GM21423 (cell line): Measurements from ENCODE around the gene CNTNAP2.
"Not testable (repeated sequence)": the region's sequence is repeated elsewhere in the genome, so short reads cannot be mapped to it uniquely, and the experiment has no call there.

Source experiments
- ATAC-seq: cut with Tn5 transposase; IDR thresholded peaks from one replicate; pipeline ENCODE4 v1.9.1; 2021; ENCODE audit warnings: mild to moderate bottlenecking, moderate library complexity; ENCODE audit not compliant: unreplicated experiment

The CNTNAP2 gene

GRCh38 chr7:146146831-146147486 lies 30.4 kb downstream of the CNTNAP2 start:
- ATAC-seq = no peak

- no peak for ATAC-seq
These were observed 33.6 kb downstream of the CNTNAP2 start for GRCh38 chr7:146150153-146150552.

GRCh38 chr7:146172112-146172511 lies 55.5 kb downstream of the CNTNAP2 start:
- ATAC-seq = no peak

- ATAC-seq = no peak
These were observed 59.1 kb downstream of the CNTNAP2 start for GRCh38 chr7:146175716-146176115.

GRCh38 chr7:146176860-146177259 lies 60.3 kb downstream of the CNTNAP2 start:
- ATAC-seq = no peak

- ATAC-seq = no peak
These were observed 60.7 kb downstream of the CNTNAP2 start for GRCh38 chr7:146177301-146177700.

GRCh38 chr7:146185844-146186243 lies 69.2 kb downstream of the CNTNAP2 start:
- ATAC-seq = no peak

- not testable (repeated sequence) for ATAC-seq
These were observed 74.8 kb downstream of the CNTNAP2 start for GRCh38 chr7:146191428-146191827.

GRCh38 chr7:146201945-146202344 lies 85.3 kb downstream of the CNTNAP2 start:
- ATAC-seq = no peak

- ATAC-seq = no peak
These were observed 89.7 kb downstream of the CNTNAP2 start for GRCh38 chr7:146206270-146206669.

GRCh38 chr7:146208492-146208891 lies 91.9 kb downstream of the CNTNAP2 start:
- no peak for ATAC-seq

- no peak for ATAC-seq
These were observed 98.2 kb downstream of the CNTNAP2 start for GRCh38 chr7:146214842-146215241.

GRCh38 chr7:146216396-146217041 lies 99.9 kb downstream of the CNTNAP2 start:
- ATAC-seq = no peak

- ATAC-seq = no peak
These were observed 107.2 kb downstream of the CNTNAP2 start for GRCh38 chr7:146223851-146224250.

GRCh38 chr7:146232604-146233003 lies 116.0 kb downstream of the CNTNAP2 start:
- ATAC-seq = no peak

GRCh38 chr7:146235195-146235594 lies 118.6 kb downstream of the CNTNAP2 start:
- no peak for ATAC-seq

GRCh38 chr7:146242661-146243060 lies 126.1 kb downstream of the CNTNAP2 start:
- ATAC-seq = no peak

GRCh38 chr7:146247991-146248390 lies 131.4 kb downstream of the CNTNAP2 start:
- ATAC-seq = not testable (repeated sequence)

- not testable (repeated sequence) for ATAC-seq
These were observed 132.1 kb downstream of the CNTNAP2 start for GRCh38 chr7:146248744-146249143.

- no peak for ATAC-seq
These were observed 132.7 kb downstream of the CNTNAP2 start for GRCh38 chr7:146249272-146249671.

- no peak for ATAC-seq
These were observed 139.0 kb downstream of the CNTNAP2 start for GRCh38 chr7:146255609-146256008.

- no peak for ATAC-seq
These were observed 145.9 kb downstream of the CNTNAP2 start for GRCh38 chr7:146262527-146262926.

- no peak for ATAC-seq
These were observed 160.3 kb downstream of the CNTNAP2 start for GRCh38 chr7:146276888-146277287.
